NCI-H146 (cell line): Measurements from ENCODE around the gene SLC35F3.

ENCODE experiments used
- DNase-seq: peaks from one replicate; lab custom pipeline; 2025; lab: John Stamatoyannopoulos, UW

The SLC35F3 gene

GRCh38 chr1:233972951-233973635 lies 68.6 kb downstream of the SLC35F3 start:
- no peak for DNase-seq

GRCh38 chr1:233975486-233975885 lies 71.0 kb downstream of the SLC35F3 start:
- no peak for DNase-seq

- DNase-seq: no peak
Observed at GRCh38 chr1:233981042-233981675, 76.7 kb downstream of the SLC35F3 start.

GRCh38 chr1:233982827-233983518 lies 78.5 kb downstream of the SLC35F3 start:
- no peak for DNase-seq

GRCh38 chr1:233983811-233984210 lies 79.3 kb downstream of the SLC35F3 start:
- no peak for DNase-seq

GRCh38 chr1:233988963-233989696 lies 84.7 kb downstream of the SLC35F3 start:
- no peak for DNase-seq

- DNase-seq: no peak
Observed at GRCh38 chr1:233990486-233990885, 86.0 kb downstream of the SLC35F3 start.

- DNase-seq: no peak
Observed at GRCh38 chr1:233993651-233994050, 89.2 kb downstream of the SLC35F3 start.

- DNase-seq: no peak
Observed at GRCh38 chr1:233994112-233994511, 89.6 kb downstream of the SLC35F3 start.

GRCh38 chr1:233998456-233998855 lies 94.0 kb downstream of the SLC35F3 start:
- no peak for DNase-seq

GRCh38 chr1:233998891-233999290 lies 94.4 kb downstream of the SLC35F3 start:
- DNase-seq: peak; percentile 11

- no peak for DNase-seq
Observed at GRCh38 chr1:234000557-234001041, 96.1 kb downstream of the SLC35F3 start.

GRCh38 chr1:234001817-234002216 lies 97.3 kb downstream of the SLC35F3 start:
- no peak for DNase-seq

- DNase-seq: no peak
Observed at GRCh38 chr1:234004591-234004990, 100.1 kb downstream of the SLC35F3 start.

- no peak for DNase-seq
Observed at GRCh38 chr1:234007684-234008083, 103.2 kb downstream of the SLC35F3 start.

GRCh38 chr1:234008591-234008990 lies 104.1 kb downstream of the SLC35F3 start:
- DNase-seq: no peak

- DNase-seq: no peak
Observed at GRCh38 chr1:234009668-234010067, 105.2 kb downstream of the SLC35F3 start.

- DNase-seq: no peak
Observed at GRCh38 chr1:234014208-234014607, 109.7 kb downstream of the SLC35F3 start.

- no peak for DNase-seq
Observed at GRCh38 chr1:234018816-234019215, 114.3 kb downstream of the SLC35F3 start.

GRCh38 chr1:234019387-234019786 lies 114.9 kb downstream of the SLC35F3 start:
- DNase-seq: no peak

GRCh38 chr1:234022302-234022701 lies 117.8 kb downstream of the SLC35F3 start:
- DNase-seq: no peak

- DNase-seq: no peak
Observed at GRCh38 chr1:234039603-234040002, 135.1 kb downstream of the SLC35F3 start.
